Neural cell (in vitro differentiated cells): ENCODE measurements around the gene BMPR1A. TPM values are rescaled to one million over a fixed set of nuclear protein-coding genes. Genes with fewer than 3 reads are reported as not detected.

ENCODE experiments used
- H2AFZ ChIP-seq: fragments of 200-600, 300-800 bp; sonication (generic), shearing (Covaris generic); 2 replicates; pipeline ENCODE4 v1.6.0; 2014; ENCODE audit warnings: low read depth, mild to moderate bottlenecking, antibody characterized with exemption, low read length, moderate library complexity
- H3F3A ChIP-seq: fragments of 200-600 bp; shearing (Covaris generic); 2 replicates; pipeline ENCODE4 v1.6.1; 2016; ENCODE audit warnings: mild to moderate bottlenecking, moderate library complexity, mixed read lengths, antibody characterized with exemption, low read length; ENCODE audit not compliant: insufficient read depth, poor library complexity, severe bottlenecking
- H3K27ac ChIP-seq: fragments of 200-600, 300-800 bp; sonication (generic), shearing (Covaris generic); 2 replicates; pipeline ENCODE4 v1.5.1; 2014; ENCODE audit warnings: mild to moderate bottlenecking, low read length, moderate library complexity
- H3K27me3 ChIP-seq: fragments of 300-800, 200-600 bp; sonication (generic), shearing (Covaris generic); 2 replicates; pipeline ENCODE4 v1.6.0; 2014; ENCODE audit warnings: mild to moderate bottlenecking, low read depth, low read length, moderate library complexity; ENCODE audit not compliant: insufficient read depth
- H3K36me3 ChIP-seq: fragments of 300-800, 200-600 bp; sonication (generic), shearing (Covaris generic); 2 replicates; pipeline ENCODE4 v1.5.1; 2014; ENCODE audit warnings: mild to moderate bottlenecking, antibody characterized with exemption, low read length, moderate library complexity; ENCODE audit not compliant: insufficient read depth
- H3K4me2 ChIP-seq: fragments of 300-800, 200-600 bp; sonication (generic), shearing (Covaris generic); 2 replicates; pipeline ENCODE4 v1.6.0; 2014; ENCODE audit warnings: mild to moderate bottlenecking, low read length
- H3K4me3 ChIP-seq: fragments of 300-800, 200-600 bp; sonication (generic), shearing (Covaris generic); 2 replicates; pipeline ENCODE4 v1.5.1; 2014; ENCODE audit warnings: mild to moderate bottlenecking, low read length, moderate library complexity
- H3K79me2 ChIP-seq: fragments of 200-600 bp; shearing (Covaris generic); replicated peaks from 2 replicates; pipeline ENCODE4 v1.6.0; 2014; ENCODE audit warnings: mild to moderate bottlenecking, low read length, moderate library complexity; ENCODE audit not compliant: insufficient read depth
- H3K9ac ChIP-seq: fragments of 300-800, 200-600 bp; sonication (generic), shearing (Covaris generic); 2 replicates; pipeline ENCODE4 v1.6.1; 2016; ENCODE audit warnings: mild to moderate bottlenecking, low read length, mixed read lengths
- H3K9me2 ChIP-seq: fragments of 200-600 bp; shearing (Covaris generic); 2 replicates; pipeline ENCODE4 v1.6.1; 2016; ENCODE audit warnings: mild to moderate bottlenecking, low read length, mixed read lengths; ENCODE audit not compliant: insufficient read depth
- H3K9me3 ChIP-seq: fragments of 200-600, 300-800 bp; sonication (generic), shearing (Covaris generic); 2 replicates; pipeline ENCODE4 v1.6.1; 2016; ENCODE audit warnings: mild to moderate bottlenecking, mixed run types, low read length, moderate library complexity, mixed read lengths
- H4K20me1 ChIP-seq: fragments of 200-600 bp; shearing (Covaris generic); 2 replicates; pipeline ENCODE4 v1.6.1; 2016; ENCODE audit warnings: mild to moderate bottlenecking, mixed run types; ENCODE audit not compliant: insufficient read depth
- CTCF ChIP-seq: fragments of 450-650 bp; IDR thresholded peaks from 2 replicates; pipeline ENCODE4 v1.5.1; 2014; ENCODE audit warnings: antibody characterized with exemption, mild to moderate bottlenecking, moderate library complexity; ENCODE audit not compliant: poor library complexity, severe bottlenecking
- EP300 ChIP-seq: fragments of 450-650 bp; conservative IDR thresholded peaks from 2 replicates; pipeline ENCODE4 v1.6.1; 2014; ENCODE audit warnings: antibody characterized with exemption, mild to moderate bottlenecking, moderate library complexity; ENCODE audit not compliant: poor library complexity, severe bottlenecking
- EZH2 ChIP-seq: fragments of 200-600, 300-800 bp; shearing (Covaris generic), sonication (generic); IDR thresholded peaks from 2 replicates; pipeline ENCODE4 v1.6.1; 2014; ENCODE audit warnings: antibody characterized with exemption, low read length, borderline replicate concordance, mild to moderate bottlenecking; ENCODE audit not compliant: insufficient read depth, poor library complexity, severe bottlenecking
- MXI1 ChIP-seq: fragments of 450-650 bp; conservative IDR thresholded peaks from 2 replicates; pipeline ENCODE4 v1.6.1; 2014; ENCODE audit warnings: antibody characterized with exemption, mild to moderate bottlenecking; ENCODE audit not compliant: poor library complexity, severe bottlenecking
- POLR2AphosphoS5 ChIP-seq: IDR thresholded peaks from 2 replicates; pipeline ENCODE4 v1.6.1; 2012
- RAD21 ChIP-seq: fragments of 450-650 bp; conservative IDR thresholded peaks from 2 replicates; pipeline ENCODE4 v1.6.1; 2014; ENCODE audit warnings: antibody characterized with exemption, mild to moderate bottlenecking, moderate library complexity
- REST ChIP-seq: IDR thresholded peaks from 2 replicates; pipeline ENCODE4 v1.6.1; 2012; ENCODE audit warnings: borderline replicate concordance
- SMC3 ChIP-seq: fragments of 450-650 bp; conservative IDR thresholded peaks from 2 replicates; pipeline ENCODE4 v1.6.1; 2014; ENCODE audit warnings: antibody characterized with exemption, mild to moderate bottlenecking, moderate library complexity; ENCODE audit not compliant: poor library complexity
- TAF1 ChIP-seq: IDR thresholded peaks from 2 replicates; pipeline ENCODE4 v1.6.1; 2012; ENCODE audit warnings: low read depth
- polyA plus RNA-seq: library from polyadenylated mRNA; depleted of rRNA; stranded (reverse); fragments of >200 nt; gene quantifications from 2 replicates; pipeline ENCODE4 v1.2.3, GENCODE V29; 2014

Gene BMPR1A
- polyA plus RNA-seq, 1 donor from 2014 or later, result 29.9 TPM

GRCh38 chr10:86856156-86856555, 99.7 kb downstream of the BMPR1A start:
- H3K4me3 ChIP-seq, result no peak overlapping the region

GRCh38 chr10:86857128-86857721, 100.8 kb downstream of the BMPR1A start:
- Histone ChIP-seq H4K20me1 (no peaks in the 10 kb centered on the region), H3K9ac (no peak overlapping the region), H3K27me3 (no peaks in the 10 kb centered on the region), H3F3A (no peaks in the 10 kb centered on the region), H3K36me3 (no peaks in the 10 kb centered on the region), H3K9me3 (no peaks in the 10 kb centered on the region), H3K4me3 (no peak overlapping the region), H3K9me2 (no peaks in the 10 kb centered on the region), H3K4me2 (no peak overlapping the region), H3K79me2 (no peaks in the 10 kb centered on the region), H2AFZ (no peak overlapping the region), H3K27ac (no peak overlapping the region)
- TF ChIP-seq EP300, result no peak

More at GRCh38 chr10:86856156-86856555, 99.7 kb downstream of the BMPR1A start:
- H3K4me2 ChIP-seq, result no peak overlapping the region
- no peaks in the 10 kb centered on the region for H3K9me3 ChIP-seq
- TF ChIP-seq REST, result no peak
- no peak for TF ChIP-seq POLR2AphosphoS5
- TF ChIP-seq EZH2, result no peak
- no peak for TF ChIP-seq RAD21
- TF ChIP-seq CTCF, result no peak
- no peak for TF ChIP-seq TAF1
- no peak for TF ChIP-seq EP300
- no peak for TF ChIP-seq SMC3
- TF ChIP-seq MXI1, result no peak
- no peaks in the 10 kb centered on the region for H3K9me2 ChIP-seq
- H4K20me1 ChIP-seq, result no peaks in the 10 kb centered on the region
- H3K79me2 ChIP-seq, result no peaks in the 10 kb centered on the region
- H2AFZ ChIP-seq, result no peak overlapping the region
- H3K9ac ChIP-seq, result no peak overlapping the region
- no peaks in the 10 kb centered on the region for H3K27me3 ChIP-seq
- H3K27ac ChIP-seq, result no peak overlapping the region
- no peaks in the 10 kb centered on the region for H3K36me3 ChIP-seq
- H3F3A ChIP-seq, result no peaks in the 10 kb centered on the region
